H1 (cell line): ENCODE data around the gene UBC. TPM values are rescaled to one million over a fixed set of nuclear protein-coding genes. Genes with fewer than 3 reads are reported as not detected.

Experiments used
- ASH2L ChIP-seq: fragments of 200-600, 300-600 bp; sonication (generic); IDR thresholded peaks from one replicate; pipeline ENCODE4 v1.7.1; 2017; ENCODE audit warnings: low read length
- BCL11A ChIP-seq, 2 experiments: IDR thresholded peaks; one replicate each; pipeline ENCODE4 v1.6.1; 2011; ENCODE audit warnings: low read depth in 2 of 2, low read length in 2 of 2, mild to moderate bottlenecking in 2 of 2
- BRCA1 ChIP-seq: IDR thresholded peaks from 2 replicates; pipeline ENCODE4 v1.6.1; 2012; ENCODE audit warnings: low read depth, low read length, improper control_type of control experiment
- CBX5 ChIP-seq: fragments of 300-800, 300-1000 bp; sonication (generic); IDR thresholded peaks from 2 replicates; pipeline ENCODE4 v1.7.1; 2016; ENCODE audit warnings: antibody characterized with exemption, low read length, low read depth
- CEBPB ChIP-seq: IDR thresholded peaks from 2 replicates; pipeline ENCODE4 v1.6.1; 2012; ENCODE audit warnings: low read depth, low read length
- EGR1 ChIP-seq: IDR thresholded peaks from 2 replicates; pipeline ENCODE4 v1.6.1; 2011; ENCODE audit warnings: low read depth, low read length, borderline replicate concordance
- GABPA ChIP-seq: IDR thresholded peaks from 2 replicates; pipeline ENCODE4 v1.6.1; 2011; ENCODE audit warnings: mild to moderate bottlenecking, low read length, moderate library complexity, borderline replicate concordance; ENCODE audit not compliant: insufficient read depth
- NANOG ChIP-seq: IDR thresholded peaks from 2 replicates; pipeline ENCODE4 v1.6.1; 2011; ENCODE audit warnings: low read length, low read depth, mild to moderate bottlenecking, inconsistent platforms; ENCODE audit not compliant: insufficient read depth, poor library complexity, severe bottlenecking
- NRF1 ChIP-seq: IDR thresholded peaks from 2 replicates; pipeline ENCODE4 v1.6.1; 2011; ENCODE audit warnings: mild to moderate bottlenecking, low read depth, low read length, improper control_type of control experiment
- PHF8 ChIP-seq: fragments of 200-600 bp; sonication (generic); conservative IDR thresholded peaks from 2 replicates; pipeline ENCODE4 v1.7.1; 2012; ENCODE audit warnings: low read depth, mild to moderate bottlenecking, inconsistent platforms, low read length, moderate library complexity
- POLR2A ChIP-seq, 2 experiments: IDR thresholded peaks; 1 replicate in 1 of 2; 2 replicates in 1 of 2; pipeline ENCODE4 v1.6.1; 2011; ENCODE audit warnings: low read depth in 2 of 2, low read length in 2 of 2, mild to moderate bottlenecking in 2 of 2; ENCODE audit errors: control extremely low read depth in 1 of 2
- POLR2AphosphoS5 ChIP-seq: IDR thresholded peaks from 2 replicates; pipeline ENCODE4 v1.6.1; 2011; ENCODE audit warnings: low read depth, low read length
- POU5F1 ChIP-seq: IDR thresholded peaks from 2 replicates; pipeline ENCODE4 v1.6.1; 2011; ENCODE audit warnings: low read depth, mild to moderate bottlenecking, low read length, moderate library complexity
- RNF2 ChIP-seq: fragments of 200-900, 300-1000 bp; sonication (generic); IDR thresholded peaks from 2 replicates; pipeline ENCODE4 v1.7.1; 2016; ENCODE audit warnings: borderline replicate concordance, low read depth, mild to moderate bottlenecking, antibody characterized with exemption, low read length; ENCODE audit not compliant: poor library complexity, severe bottlenecking; ENCODE audit errors: missing control alignments
- SP4 ChIP-seq: IDR thresholded peaks from 2 replicates; pipeline ENCODE4 v1.6.1; 2012; ENCODE audit warnings: low read length, inconsistent platforms
- TAF1 ChIP-seq: IDR thresholded peaks from 2 replicates; pipeline ENCODE4 v1.6.1; 2011; ENCODE audit warnings: mild to moderate bottlenecking, low read depth, low read length
- TEAD4 ChIP-seq: IDR thresholded peaks from 2 replicates; pipeline ENCODE4 v1.6.1; 2012; ENCODE audit warnings: low read depth, low read length, inconsistent platforms, mixed read lengths
- ZNF274 ChIP-seq: IDR thresholded peaks from 2 replicates; pipeline ENCODE4 v1.7.0; 2012; ENCODE audit warnings: low read length, borderline replicate concordance; ENCODE audit errors: extremely low read depth
- polyA plus RNA-seq, 7 experiments: library from polyadenylated mRNA; depleted of rRNA in 3 of 7; stranded (reverse) in 5 of 7; unstranded in 2 of 7; fragments of >200 nt in 5 of 7; fragments of 200-250 nt in 2 of 7; gene quantifications; 1 replicate in 5 of 7; 2 replicates in 1 of 7; 4 replicates in 1 of 7; pipeline versions ENCODE4 v1.2.1 to v1.2.3, GENCODE V29; 2011 to 2013; ENCODE audit warnings: missing spikeins in 2 of 7, mixed read lengths in 2 of 7
- total RNA-seq: library from RNA; stranded (reverse); fragmentation: NEBNext Ultra II Directional; extraction: Animal tissue kit (Norgen Biotek cat#: 25700); gene quantifications from 2 replicates; pipeline ENCODE4 v1.2.1, GENCODE V29; 2021

UBC gene
- total and polyA plus RNA-seq, 2 of the 8 experiments (the other 6 are each of a cell fraction or from before 2014, with no cell fraction given): 559 to 749 TPM

DNA sequence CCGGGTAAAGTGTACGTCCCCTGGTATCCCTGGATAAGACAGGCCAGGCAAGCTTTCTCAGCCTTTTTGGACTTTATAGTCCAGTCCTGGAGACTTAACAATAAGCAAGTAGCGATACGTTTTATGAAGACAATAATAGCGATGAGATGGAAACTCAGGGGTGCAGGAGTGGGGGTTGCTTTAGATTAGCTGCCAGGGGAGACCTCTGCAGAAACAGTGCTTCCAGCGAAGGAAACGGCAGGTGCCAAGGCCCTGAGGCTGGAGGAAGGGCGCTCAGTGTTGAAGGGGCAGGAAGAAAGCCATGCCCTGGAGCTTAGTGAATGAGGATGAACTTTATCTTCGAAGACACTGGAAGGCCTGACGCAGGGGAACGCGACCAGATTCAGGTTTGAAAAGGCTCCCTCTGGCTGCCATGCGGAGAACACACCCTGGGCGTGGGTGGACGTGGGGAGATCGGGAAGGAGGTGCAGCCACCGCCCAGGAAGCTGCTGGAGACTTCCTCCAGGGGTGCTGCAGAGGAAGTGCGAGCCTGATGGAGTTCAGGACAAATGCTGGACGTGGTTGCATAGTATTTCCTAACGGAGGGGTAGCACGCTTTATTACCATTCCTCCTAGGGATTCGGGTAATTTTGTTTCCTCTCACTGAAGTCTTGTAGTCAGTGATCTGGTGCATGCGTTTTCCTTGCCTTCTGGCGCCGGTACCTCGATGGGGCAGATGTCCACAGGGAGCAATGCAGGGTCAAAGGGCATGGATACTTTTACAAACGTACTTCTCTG lies 26.1 kb upstream of the UBC start (continued):
- TF ChIP-seq ASH2L: no peak
- TF ChIP-seq POU5F1: no peak
- 0 out of 2 replicates have a peak, but pooled peaks have one; percentile 8 for TF ChIP-seq GABPA
- no peak for TF ChIP-seq SP4
- TF ChIP-seq BCL11A (IDR thresholded peaks at IDR 0.05; ENCODE audit: low read depth in 2 of 2, low read length in 2 of 2): no peak
- no peak for TF ChIP-seq POLR2AphosphoS5
- TF ChIP-seq CBX5: no peak
- no peak for TF ChIP-seq NRF1
- TF ChIP-seq NANOG: no peak
- no peak for TF ChIP-seq TAF1
- no peak for TF ChIP-seq PHF8
- TF ChIP-seq POLR2A (IDR thresholded peaks at IDR 0.05; ENCODE audit: control extremely low read depth in 1 of 2, low read depth in 2 of 2, low read length in 2 of 2): peak in 1 of 2 experiments; percentile 10; a peak in 1 of 3 replicates
- no peak for TF ChIP-seq CEBPB
- no peak for TF ChIP-seq BRCA1
- peak; percentile 99 for TF ChIP-seq EGR1
- no peak for TF ChIP-seq RNF2
- no peak for TF ChIP-seq ZNF274
- peak; percentile 28; the same call in 1 of the 2 replicates for TF ChIP-seq TEAD4
